Colonic mucosa (tissue), 4 donors: ENCODE results near the gene KIF5A. TPM values are rescaled to one million over a fixed set of nuclear protein-coding genes. Genes with fewer than 3 reads are reported as not detected.
A peak's percentile ranks its signal among the peaks of the same experiment; 100 is the strongest.
"Not testable (repeated sequence)": the region's sequence is repeated elsewhere in the genome, so short reads cannot be mapped to it uniquely, and the experiment has no call there.

ENCODE experiments used
- DNase-seq: peaks from one replicate; pipeline ENCODE4 v3.0.0-alpha.2; 2020
- H3K27ac ChIP-seq: fragments of 200-600 bp; one replicate; pipeline ENCODE4 v1.8.0; 2021
- H3K27me3 ChIP-seq: fragments of 200-600 bp; one replicate; pipeline ENCODE4 v1.8.0; 2021
- H3K36me3 ChIP-seq: fragments of 200-600 bp; one replicate; pipeline ENCODE4 v1.8.0; 2021
- H3K4me1 ChIP-seq: fragments of 200-600 bp; one replicate; pipeline ENCODE4 v1.8.0; 2021; ENCODE audit warnings: mild to moderate bottlenecking
- H3K4me3 ChIP-seq: fragments of 200-600 bp; one replicate; pipeline ENCODE4 v1.8.0; 2021
- H3K9ac ChIP-seq, 2 donors: one replicate each; pipeline ENCODE4 v1.7.0; 2013; ENCODE audit warnings: control low read depth in 2 of 2, low read depth in 2 of 2, low read length in 2 of 2
- H3K9me3 ChIP-seq: fragments of 200-600 bp; one replicate; pipeline ENCODE4 v1.8.0; 2021
- CTCF ChIP-seq: fragments of 200-600 bp; IDR thresholded peaks from one replicate; pipeline ENCODE4 v1.8.0; 2022; ENCODE audit warnings: antibody characterized with exemption, mild to moderate bottlenecking
- intact Hi-C: fragments of 100-400 bp; cut with DNase I; formaldehyde crosslinking; loops from one replicate; pipeline ENCODE4 v1.14.1; 2022
- total RNA-seq, 2 donors: library from RNA; stranded (reverse); fragmentation: NEBNext Ultra II Directional in 1 of 2; extraction: Animal tissue kit (Norgen Biotek cat#: 25700) in 1 of 2; gene quantifications; one replicate each; pipeline ENCODE4 v1.2.1, GENCODE V29; 2021
- donor health status: healthy.
- donor health status: DM: no; HTN: no; CAD: no.
- donor health status: DM: no; HTN: no; CAD: no.

KIF5A gene
- total RNA-seq, 2 donors from 2014 or later: 0.67 to 2.1 TPM

- Histone ChIP-seq H3K4me1 (no peaks in the 10 kb centered on the region), H3K27ac (no peak overlapping the region), H3K9me3 (no peaks in the 10 kb centered on the region), H3K27me3 (no peaks in the 10 kb centered on the region), H3K36me3 (no peaks in the 10 kb centered on the region), H3K4me3 (no peak overlapping the region), H3K9ac (no peak overlapping the region)
- no peak for TF ChIP-seq CTCF
- no peak for DNase-seq
- intact Hi-C loops: no loop called here
Observed at GRCh38 chr12:57585156-57585555, 35.3 kb downstream of the KIF5A start.

DNA sequence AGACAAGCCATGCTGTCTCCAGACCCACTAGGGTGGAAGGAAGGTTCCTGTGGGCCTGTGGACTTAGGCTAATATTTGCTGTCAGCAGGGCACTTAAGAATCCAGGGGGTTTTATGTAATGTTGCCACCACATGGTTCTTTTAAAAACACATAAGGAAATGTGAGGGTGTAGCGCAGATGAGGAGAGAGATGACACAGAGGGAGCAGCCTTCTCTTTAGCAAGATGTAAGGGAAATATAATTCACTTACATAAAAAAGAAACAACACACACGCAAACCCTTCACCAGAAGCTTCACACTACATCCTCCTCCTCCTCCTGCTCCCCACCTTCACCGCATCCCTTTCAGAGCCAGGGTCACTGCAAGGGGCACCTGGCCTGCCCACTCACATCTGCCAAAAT, 36.3 kb downstream of the KIF5A start:
- H3K9ac ChIP-seq: no peak overlapping the region
- no peak overlapping the region for H3K4me3 ChIP-seq
- DNase-seq: no peak
- H3K27ac ChIP-seq: no peak overlapping the region
- H3K9me3 ChIP-seq: no peaks in the 10 kb centered on the region
- no peaks in the 10 kb centered on the region for H3K4me1 ChIP-seq
- TF ChIP-seq CTCF: no peak
- intact Hi-C loops: no loop called here
- no peaks in the 10 kb centered on the region for H3K27me3 ChIP-seq
- no peaks in the 10 kb centered on the region for H3K36me3 ChIP-seq

DNA sequence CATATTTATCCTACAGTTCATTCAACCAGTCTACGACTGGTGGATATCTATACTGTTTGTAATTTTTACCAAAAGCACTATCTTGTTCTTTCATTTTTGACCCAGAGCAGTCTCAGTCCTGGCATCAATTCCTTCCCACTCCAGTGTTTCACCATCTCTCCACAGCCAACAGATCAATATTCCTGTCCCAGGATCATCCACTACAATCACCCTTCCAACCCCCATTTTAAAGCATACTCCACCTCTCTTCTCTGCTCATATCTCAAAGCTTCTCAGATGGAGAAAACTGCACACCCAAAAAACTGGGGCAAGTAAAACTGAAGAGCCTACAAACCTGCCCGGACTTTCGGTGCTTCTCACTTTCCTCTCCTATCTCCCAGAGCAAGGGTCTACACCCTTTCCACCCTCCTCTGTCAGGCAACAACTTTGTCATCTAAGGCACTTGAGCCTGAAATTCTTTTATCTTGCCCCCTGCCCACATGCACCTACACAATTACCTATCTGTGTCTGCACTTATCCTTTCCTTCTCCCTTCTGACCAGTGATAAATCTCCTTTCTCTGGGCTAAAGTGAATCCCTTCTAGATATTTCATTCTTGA, 37.1 kb downstream of the KIF5A start:
- DNase-seq: no peak
- no peaks in the 10 kb centered on the region for H3K36me3 ChIP-seq
- no peak overlapping the region for H3K9ac ChIP-seq
- H3K4me3 ChIP-seq: no peak overlapping the region
- H3K27ac ChIP-seq: no peak overlapping the region
- H3K9me3 ChIP-seq: no peaks in the 10 kb centered on the region
- TF ChIP-seq CTCF: no peak
- H3K27me3 ChIP-seq: no peaks in the 10 kb centered on the region
- no peaks in the 10 kb centered on the region for H3K4me1 ChIP-seq
- intact Hi-C loops: no loop called here

- H3K4me3 ChIP-seq, intact Hi-C loops, H3K36me3 ChIP-seq: not testable (repeated sequence)
Observed at GRCh38 chr12:57588951-57589610, 39.2 kb downstream of the KIF5A start.

DNA sequence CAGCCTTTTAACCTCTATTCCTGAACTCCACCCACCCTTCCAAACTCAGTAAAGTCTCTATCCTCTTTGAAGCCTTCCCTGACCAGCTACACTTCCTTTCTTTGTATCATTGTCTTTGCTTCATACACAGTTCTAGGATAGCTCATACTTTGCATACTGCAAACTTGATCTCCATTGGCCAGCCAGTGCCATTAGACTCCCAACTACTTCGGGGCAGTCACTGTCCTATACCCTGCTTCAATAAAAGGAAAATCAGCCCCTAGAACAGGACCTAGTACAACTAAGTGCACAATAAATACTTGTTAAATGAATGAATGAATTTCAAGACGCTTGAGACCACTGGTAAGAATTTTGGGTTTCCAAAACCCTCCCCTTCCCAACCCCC, 40.6 kb downstream of the KIF5A start:
- H3K36me3 ChIP-seq: no peaks in the 10 kb centered on the region
- H3K4me3 ChIP-seq: peak overlapping the region; percentile 100
- peak overlapping the region; percentile 45 to 87 for H3K9ac ChIP-seq
- H3K4me1 ChIP-seq: no peaks in the 10 kb centered on the region
- no peaks in the 10 kb centered on the region for H3K27me3 ChIP-seq
- H3K27ac ChIP-seq: no peak overlapping the region
- H3K9me3 ChIP-seq: no peaks in the 10 kb centered on the region
- TF ChIP-seq CTCF: no peak
- DNase-seq: no peak
- intact Hi-C loops: no loop called here

More at GRCh38 chr12:57588951-57589610, 39.2 kb downstream of the KIF5A start:
- not testable (repeated sequence) for H3K27me3 ChIP-seq, H3K9me3 ChIP-seq, H3K27ac ChIP-seq, DNase-seq, H3K9ac ChIP-seq, H3K4me1 ChIP-seq
